ENCODE data around the gene BST1. TPM values are rescaled to one million over a fixed set of nuclear protein-coding genes. Genes with fewer than 3 reads are reported as not detected.

BST1 gene
- total and polyA plus RNA-seq, 2 of the 8 experiments (the other 6 are each of a cell fraction or from before 2014, with no cell fraction given): 0.52 to 0.54 TPM

GRCh38 chr4:15755321-15756155 is 52.7 kb downstream of the BST1 start (continued):
- TF ChIP-seq EGR1 (IDR thresholded peaks at IDR 0.05; ENCODE audit: borderline replicate concordance, low read depth, low read length) (no peak), NANOG (IDR thresholded peaks at IDR 0.05; ENCODE audit: insufficient read depth, low read depth, low read length, poor library complexity, severe bottlenecking) (no peak), RXRA (IDR thresholded peaks at IDR 0.05; ENCODE audit: insufficient read depth, low read depth, low read length) (no peak), CBX8 (IDR thresholded peaks at IDR 0.05; ENCODE audit: borderline replicate concordance, low read depth, low read length) (no peak), TCF12 (IDR thresholded peaks at IDR 0.05; ENCODE audit: low read depth, low read length) (no peak), SIRT6 (IDR thresholded peaks at IDR 0.05; ENCODE audit: low read length) (no peak), MAFK (IDR thresholded peaks at IDR 0.05; ENCODE audit: low read depth, low read length) (no peak), RFX5 (IDR thresholded peaks at IDR 0.05; ENCODE audit: borderline replicate concordance, low read depth, low read length) (no peak)
